Glomerular visceral epithelial cell (primary cell): ENCODE measurements around the gene STON2.

Source experiments
- DNase-seq: peaks from one replicate; pipeline ENCODE4 v3.0.0-alpha.2; 2016; ENCODE audit errors: extremely low spot score

STON2 gene

GRCh38 chr14:81416981-81417380 is 16.9 kb upstream of the STON2 start:
- no peak for DNase-seq

- DNase-seq: no peak
Observed at GRCh38 chr14:81416194-81416952, 16.2 kb upstream of the STON2 start.

DNA sequence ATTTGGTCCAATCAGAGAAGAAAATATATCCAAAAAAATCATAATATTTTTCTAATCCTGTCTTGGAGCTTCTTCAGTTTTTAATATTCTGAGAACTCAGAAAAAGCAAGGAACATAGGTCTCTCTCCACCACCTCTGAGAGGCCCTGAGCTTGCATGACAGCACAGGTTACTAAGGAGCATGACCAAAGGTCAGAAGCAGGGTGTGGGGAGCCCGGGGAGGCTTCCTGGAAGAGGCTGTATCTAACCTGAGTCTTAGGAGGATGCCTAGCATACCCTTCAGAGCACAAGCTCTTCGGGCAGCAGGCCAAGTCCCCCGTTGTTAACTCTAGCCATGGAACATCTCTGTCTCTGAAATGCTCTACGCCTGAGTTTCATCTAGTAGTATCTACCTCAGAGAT is 15.7 kb upstream of the STON2 start:
- DNase-seq: no peak

DNA sequence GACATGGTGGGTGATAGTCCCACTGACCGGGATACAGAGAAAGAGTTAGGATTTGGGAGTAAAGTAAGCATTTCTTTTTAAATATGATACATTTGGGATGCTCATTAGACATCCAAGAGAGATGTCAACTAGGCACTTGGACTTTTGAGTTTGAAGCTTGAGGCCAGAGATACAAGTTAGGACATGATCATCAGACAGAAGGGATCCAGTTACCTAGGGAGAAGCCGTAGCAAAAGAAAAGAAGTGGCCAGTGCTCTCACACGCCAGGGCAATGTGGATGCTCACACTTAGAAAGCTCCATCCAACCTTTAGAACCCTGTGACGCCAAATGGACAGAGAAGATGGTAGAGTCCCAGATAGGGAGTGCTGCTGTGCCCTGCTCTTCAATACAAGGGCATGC is 14.0 kb upstream of the STON2 start:
- DNase-seq: no peak

DNA sequence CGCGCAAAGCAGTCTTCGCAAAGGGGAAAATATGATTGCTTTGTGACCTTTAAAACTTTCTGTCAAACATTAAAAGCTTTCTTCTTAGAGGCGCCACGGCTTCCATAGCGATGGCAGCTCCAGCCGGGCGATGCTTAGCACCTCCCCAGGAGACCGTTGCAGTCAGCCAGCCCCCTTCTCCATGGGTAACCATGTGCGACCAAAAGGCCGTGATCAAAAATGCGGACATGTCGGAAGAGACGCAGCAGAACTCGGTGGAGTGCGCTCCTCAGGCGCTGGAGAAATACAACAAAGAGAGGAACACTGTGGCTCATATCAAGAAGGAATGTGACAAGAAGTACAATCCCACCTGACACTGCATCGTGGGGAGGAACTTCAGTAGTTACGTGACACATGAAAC is 12.7 kb upstream of the STON2 start:
- peak; percentile 4 for DNase-seq

GRCh38 chr14:81408595-81408994 is 8.5 kb upstream of the STON2 start:
- peak; percentile 7 for DNase-seq

DNA sequence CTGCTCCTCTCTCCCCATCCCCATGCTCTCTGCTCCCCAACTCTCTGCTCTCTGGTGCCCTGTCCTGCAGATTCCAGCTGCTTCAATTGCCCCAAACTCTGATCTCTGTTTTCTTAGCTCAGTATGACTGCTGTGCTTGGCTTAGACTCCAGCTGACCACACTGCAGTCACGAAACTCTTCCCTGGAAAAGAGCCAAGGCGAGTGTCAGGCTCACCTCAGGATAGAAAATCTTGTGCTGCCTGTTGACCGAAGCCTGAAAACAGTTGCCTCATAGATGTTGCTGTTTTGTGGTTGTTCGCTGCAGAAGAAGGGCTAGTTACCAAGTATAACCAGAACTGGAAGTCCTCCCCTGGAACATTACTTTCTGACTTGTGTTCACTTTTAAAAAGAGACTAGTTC is 6.7 kb upstream of the STON2 start:
- peak; percentile 80 for DNase-seq

GRCh38 chr14:81402123-81402495 is 2.0 kb upstream of the STON2 start:
- peak; percentile 16 for DNase-seq

GRCh38 chr14:81401420-81402122 is 1.4 kb upstream of the STON2 start:
- peak; percentile 81 for DNase-seq

- peak; percentile 71 for DNase-seq
Observed at GRCh38 chr14:81400852-81401251, 728 bp upstream of the STON2 start.

- DNase-seq: no peak
Observed at GRCh38 chr14:81398196-81398891, 1.8 kb downstream of the STON2 start.

DNA sequence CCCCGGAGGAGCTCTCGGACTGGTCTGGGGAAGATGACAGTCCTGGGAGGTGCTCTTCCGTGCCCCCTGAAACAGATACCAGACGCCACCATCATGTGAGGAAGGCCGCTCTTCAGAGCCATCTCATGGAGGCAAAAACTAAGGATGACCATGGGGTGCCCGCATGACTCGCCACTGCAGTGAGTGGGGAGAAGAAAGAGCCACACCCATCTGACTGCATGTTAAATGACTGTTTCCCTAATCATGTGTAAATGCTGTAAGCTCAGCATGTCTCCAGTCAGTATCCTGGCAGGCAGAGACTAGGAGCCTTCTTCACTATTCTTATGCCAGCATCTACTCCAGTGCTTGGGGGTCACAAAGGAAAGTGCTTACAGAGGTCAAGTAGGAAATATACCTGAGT is 4.0 kb downstream of the STON2 start:
- no peak for DNase-seq

DNA sequence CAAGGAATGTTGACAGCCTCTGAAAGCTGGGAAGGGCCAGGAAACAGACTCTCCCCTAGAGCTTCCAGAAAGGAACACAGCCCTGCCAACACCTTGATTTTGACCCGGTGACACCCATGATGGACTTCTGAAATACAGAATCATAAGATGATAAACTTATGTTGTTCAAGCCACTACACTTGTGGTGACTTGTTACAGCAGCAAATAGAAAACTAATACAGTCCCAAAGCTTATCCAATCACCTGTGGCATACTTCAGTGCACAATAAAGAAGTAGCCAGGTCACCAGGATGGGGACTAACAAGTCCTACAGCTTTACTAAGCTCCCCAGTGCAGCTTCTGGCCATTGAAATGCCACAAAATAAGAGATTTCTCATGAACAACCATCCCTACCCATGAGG is 5.4 kb downstream of the STON2 start:
- no peak for DNase-seq

DNA sequence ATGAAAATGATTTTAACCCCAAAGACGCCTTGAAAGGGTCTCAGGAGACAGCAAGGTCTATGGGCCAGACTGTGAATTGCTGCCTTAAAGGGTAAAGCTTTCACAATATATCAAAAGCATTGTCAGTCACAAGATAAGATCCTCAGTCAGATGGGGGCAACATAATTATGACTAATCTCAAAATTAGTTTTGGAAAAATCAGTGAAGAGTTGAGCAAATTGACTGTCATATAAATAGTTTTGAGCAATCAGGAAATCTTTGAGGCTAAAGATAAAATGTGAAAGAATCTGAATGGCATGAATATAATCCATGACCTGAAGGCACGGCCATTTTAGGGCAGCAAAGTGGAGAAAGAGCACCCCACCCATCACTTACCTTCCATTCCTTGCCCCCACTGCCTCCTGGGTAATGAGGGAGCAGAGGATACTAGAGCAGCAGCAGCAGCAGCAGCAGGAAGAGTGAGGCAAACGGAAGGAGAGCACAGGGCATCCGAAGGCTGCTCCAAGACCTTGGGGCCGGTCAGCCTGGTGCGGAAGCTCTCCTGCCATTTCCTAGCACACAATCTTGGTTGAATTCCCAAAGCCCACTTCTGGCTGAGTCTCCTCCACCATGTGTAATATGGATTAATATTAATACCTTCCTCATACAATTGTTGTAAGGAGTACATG is 7.0 kb downstream of the STON2 start:
- DNase-seq: no peak

- no peak for DNase-seq
Observed at GRCh38 chr14:81392052-81392451, 8.1 kb downstream of the STON2 start.

GRCh38 chr14:81390696-81391095 is 9.4 kb downstream of the STON2 start:
- no peak for DNase-seq

- no peak for DNase-seq
Observed at GRCh38 chr14:81388336-81388735, 11.8 kb downstream of the STON2 start.

GRCh38 chr14:81386290-81386745 is 13.8 kb downstream of the STON2 start:
- no peak for DNase-seq

GRCh38 chr14:81385886-81386285 is 14.2 kb downstream of the STON2 start:
- DNase-seq: no peak

GRCh38 chr14:81385419-81385818 is 14.7 kb downstream of the STON2 start:
- no peak for DNase-seq

GRCh38 chr14:81384900-81385299 is 15.2 kb downstream of the STON2 start:
- peak; percentile 89 for DNase-seq

DNA sequence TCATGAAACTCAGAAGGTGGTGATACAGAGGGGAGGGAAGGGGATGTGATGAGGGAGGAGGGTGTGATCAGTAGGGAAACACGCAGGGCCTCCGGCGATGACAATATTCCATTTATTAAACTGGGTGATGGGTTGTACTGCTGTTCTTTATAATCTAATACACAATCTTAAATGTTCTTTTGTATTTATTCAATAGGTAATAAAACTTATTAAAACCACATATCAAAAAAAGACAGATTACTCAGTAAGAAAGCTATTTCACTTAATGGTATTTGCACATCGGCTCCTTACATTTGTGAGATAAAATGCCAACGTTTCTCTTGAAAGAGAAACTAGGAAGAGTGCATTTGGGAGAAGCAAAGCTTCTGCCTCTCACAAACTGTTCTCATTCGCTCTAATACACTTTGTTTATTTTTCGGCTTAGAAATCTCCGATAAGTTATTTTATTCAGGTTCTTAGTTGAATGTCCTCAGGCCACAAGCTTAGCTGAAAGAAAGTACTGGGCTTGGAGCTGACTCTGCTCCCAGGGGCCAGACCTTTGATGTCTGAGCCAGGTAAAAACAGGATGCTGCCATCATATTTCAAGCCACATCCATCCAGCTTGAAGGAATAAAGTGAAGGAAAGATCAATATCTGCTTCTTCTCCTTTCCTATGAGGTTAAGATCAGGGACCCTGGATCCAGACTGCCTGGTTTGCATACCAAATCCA is 17.5 kb downstream of the STON2 start:
- no peak for DNase-seq
